Stimulated activated CD8-positive, alpha-beta memory T cell treated with anti-CD3 and anti-CD28 coated beads, Interleukin-12 subunit alpha, Interleukin-12 subunit beta, amount 100 ng/mL, for 4 hours (primary cell): ENCODE measurements around the gene ANKRD2.
A peak's percentile ranks its signal among the peaks of the same experiment; 100 is the strongest.
"Not testable (repeated sequence)": the region's sequence is repeated elsewhere in the genome, so short reads cannot be mapped to it uniquely, and the experiment has no call there.

Experiments
- DNase-seq: peaks from one replicate; pipeline ENCODE4 v3.0.0-alpha.2; 2020; ENCODE audit warnings: low read depth

ANKRD2 gene

GRCh38 chr10:97546456-97547270, 25.9 kb upstream of the ANKRD2 start:
- DNase-seq: no peak

GRCh38 chr10:97547271-97547600, 25.3 kb upstream of the ANKRD2 start:
- DNase-seq: no peak

- no peak for DNase-seq
Measured at GRCh38 chr10:97547962-97548361, 24.6 kb upstream of the ANKRD2 start.

GRCh38 chr10:97548828-97549455, 23.6 kb upstream of the ANKRD2 start:
- DNase-seq: no peak

GRCh38 chr10:97549587-97550322, 22.8 kb upstream of the ANKRD2 start:
- DNase-seq: no peak

GRCh38 chr10:97550336-97551149, 22.0 kb upstream of the ANKRD2 start:
- no peak for DNase-seq

GRCh38 chr10:97551271-97551670, 21.3 kb upstream of the ANKRD2 start:
- DNase-seq: no peak

- peak; percentile 31 for DNase-seq
Measured at GRCh38 chr10:97553575-97554031, 19.0 kb upstream of the ANKRD2 start.

GRCh38 chr10:97554336-97554735, 18.2 kb upstream of the ANKRD2 start:
- DNase-seq: not testable (repeated sequence)

GRCh38 chr10:97555541-97555940, 17.0 kb upstream of the ANKRD2 start:
- not testable (repeated sequence) for DNase-seq

- not testable (repeated sequence) for DNase-seq
Measured at GRCh38 chr10:97560731-97561381, 11.7 kb upstream of the ANKRD2 start.

GRCh38 chr10:97561386-97562077, 11.0 kb upstream of the ANKRD2 start:
- DNase-seq: not testable (repeated sequence)

GRCh38 chr10:97562329-97562728, 10.2 kb upstream of the ANKRD2 start:
- not testable (repeated sequence) for DNase-seq

- DNase-seq: no peak
Measured at GRCh38 chr10:97563337-97563736, 9.2 kb upstream of the ANKRD2 start.

GRCh38 chr10:97564776-97565175, 7.8 kb upstream of the ANKRD2 start:
- DNase-seq: no peak

GRCh38 chr10:97566336-97566996, 6.1 kb upstream of the ANKRD2 start:
- no peak for DNase-seq

GRCh38 chr10:97567891-97568290, 4.7 kb upstream of the ANKRD2 start:
- no peak for DNase-seq

- DNase-seq: no peak
Measured at GRCh38 chr10:97570146-97570788, 2.3 kb upstream of the ANKRD2 start.

GRCh38 chr10:97570789-97571471, 1.6 kb upstream of the ANKRD2 start:
- no peak for DNase-seq
